Lung (tissue), 12 donors: ENCODE results near the gene DNAJB6. TPM values are rescaled to one million over a fixed set of nuclear protein-coding genes. Genes with fewer than 3 reads are reported as not detected.

Experiments used
- ATAC-seq: fragments of 200-7000 bp; cut with Tn5 transposase; one replicate; pipeline ENCODE4 v1.9.1; 2020; ENCODE audit warnings: moderate number of reproducible peaks; ENCODE audit not compliant: insufficient read depth, low FRiP score
- DNase-seq, 3 donors: peaks; one replicate each; pipeline ENCODE4 v3.0.0-alpha.2; 2013 to 2017
- H3K27ac ChIP-seq, 2 donors: one replicate each; pipeline ENCODE4 v1.5.1; 2013; ENCODE audit warnings: mild to moderate bottlenecking in 2 of 2, moderate library complexity in 2 of 2, control low read depth in 1 of 2, inconsistent platforms in 1 of 2, low read depth in 1 of 2, low read length in 1 of 2
- H3K27me3 ChIP-seq, 3 donors: one replicate each; pipeline ENCODE4 v1.5.1; 2013; ENCODE audit warnings: low read length in 2 of 3; ENCODE audit not compliant: control insufficient read depth in 3 of 3, insufficient read depth in 3 of 3
- H3K36me3 ChIP-seq, 4 donors: one replicate each; pipeline ENCODE4 v1.5.1; 2013; ENCODE audit warnings: low read length in 4 of 4, mild to moderate bottlenecking in 1 of 4, moderate library complexity in 1 of 4; ENCODE audit not compliant: control insufficient read depth in 4 of 4, insufficient read depth in 4 of 4
- H3K4me1 ChIP-seq, 5 donors: one replicate each; pipeline ENCODE4 v1.5.1; 2013; ENCODE audit warnings: low read length in 5 of 5, mild to moderate bottlenecking in 2 of 5, moderate library complexity in 1 of 5; ENCODE audit not compliant: control insufficient read depth in 5 of 5, insufficient read depth in 5 of 5
- H3K4me3 ChIP-seq: one replicate; pipeline ENCODE4 v1.5.1; 2013; ENCODE audit warnings: mild to moderate bottlenecking, control low read depth, moderate library complexity
- H3K9ac ChIP-seq, 2 donors: one replicate each; pipeline ENCODE4 v1.5.1; 2013; ENCODE audit warnings: low read length in 2 of 2, control low read depth in 1 of 2; ENCODE audit not compliant: insufficient read depth in 1 of 2
- H3K9me3 ChIP-seq, 4 donors: one replicate each; pipeline ENCODE4 v1.5.1; 2013; ENCODE audit warnings: low read length in 3 of 4, mild to moderate bottlenecking in 1 of 4, moderate library complexity in 1 of 4; ENCODE audit not compliant: control insufficient read depth in 4 of 4, insufficient read depth in 3 of 4
- WGBS, 2 donors: extraction: QIAGEN DNeasy Blood & Tissue Kit; methylation state at CpG; one replicate each; pipeline ENCODE4 v1.1.7; 2013; 5-methylcytosine and 5-hydroxymethylcytosine counted together
- polyA plus RNA-seq, 2 donors: library from polyadenylated mRNA; stranded (reverse); fragments of 200-250 nt; gene quantifications; one replicate each; pipeline ENCODE4 v1.2.1, GENCODE V29; 2013
- total RNA-seq, 2 donors: library from RNA; depleted of rRNA in 1 of 2; stranded (reverse); fragments of >200 nt in 1 of 2; gene quantifications; one replicate each; pipeline ENCODE4 v1.2.1, GENCODE V29; 2014 to 2021
- TF ChIP-seq, protein P1 (sequence below): IDR thresholded peaks from 2 replicates; pipeline ENCODE4 v1.5.1; 2012; ENCODE audit warnings: mild to moderate bottlenecking; ENCODE audit errors: control extremely low read depth, extremely low read depth
- donor health status: control.
- donor health status: control.
- donor health status: Bipolar disorder and iron deficiency.
- donor health status: healthy.
- donor health status: DM: yes; HTN: yes; CAD: no.

The DNAJB6 gene
- total and polyA plus RNA-seq, 4 donors = 58.1 to 117 (median 83.0) TPM

DNA sequence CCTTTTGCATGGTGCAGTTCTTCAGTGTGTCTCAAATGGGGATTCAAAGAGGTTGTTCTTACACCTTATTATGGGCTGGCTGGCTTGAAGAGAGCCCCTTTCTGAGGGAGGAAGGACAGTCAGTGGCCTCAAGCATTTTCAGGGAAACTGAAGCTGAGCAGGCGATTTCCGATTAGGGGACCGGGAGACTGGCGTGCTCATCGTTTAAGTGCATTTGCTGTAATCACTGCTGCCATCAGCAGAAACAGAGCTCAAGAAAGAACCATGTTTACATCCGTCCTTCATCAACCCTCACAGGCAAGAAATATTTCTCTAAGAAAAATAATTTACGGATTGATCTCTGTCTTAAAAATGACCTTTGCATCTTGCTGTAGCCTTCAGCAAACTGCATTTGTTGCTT, 32.2 kb downstream of the DNAJB6 start:
- 91 to 96% methylated on average over 7 of the region's 7 CpGs for WGBS, 2 donors
- H3K4me3 ChIP-seq = no peak overlapping the region
- DNase-seq (no peak), ATAC-seq (no peak)
- H3K4me1 ChIP-seq = no peaks in the 10 kb centered on the region
- H3K27ac ChIP-seq = no peak overlapping the region
- H3K9me3 ChIP-seq = no peaks in the 10 kb centered on the region
- no peaks in the 10 kb centered on the region for H3K27me3 ChIP-seq
- no peak overlapping the region for H3K9ac ChIP-seq
- TF ChIP-seq, protein P1, sequence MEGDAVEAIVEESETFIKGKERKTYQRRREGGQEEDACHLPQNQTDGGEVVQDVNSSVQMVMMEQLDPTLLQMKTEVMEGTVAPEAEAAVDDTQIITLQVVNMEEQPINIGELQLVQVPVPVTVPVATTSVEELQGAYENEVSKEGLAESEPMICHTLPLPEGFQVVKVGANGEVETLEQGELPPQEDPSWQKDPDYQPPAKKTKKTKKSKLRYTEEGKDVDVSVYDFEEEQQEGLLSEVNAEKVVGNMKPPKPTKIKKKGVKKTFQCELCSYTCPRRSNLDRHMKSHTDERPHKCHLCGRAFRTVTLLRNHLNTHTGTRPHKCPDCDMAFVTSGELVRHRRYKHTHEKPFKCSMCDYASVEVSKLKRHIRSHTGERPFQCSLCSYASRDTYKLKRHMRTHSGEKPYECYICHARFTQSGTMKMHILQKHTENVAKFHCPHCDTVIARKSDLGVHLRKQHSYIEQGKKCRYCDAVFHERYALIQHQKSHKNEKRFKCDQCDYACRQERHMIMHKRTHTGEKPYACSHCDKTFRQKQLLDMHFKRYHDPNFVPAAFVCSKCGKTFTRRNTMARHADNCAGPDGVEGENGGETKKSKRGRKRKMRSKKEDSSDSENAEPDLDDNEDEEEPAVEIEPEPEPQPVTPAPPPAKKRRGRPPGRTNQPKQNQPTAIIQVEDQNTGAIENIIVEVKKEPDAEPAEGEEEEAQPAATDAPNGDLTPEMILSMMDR = no peak
- H3K36me3 ChIP-seq = peaks cover 34 to 62% (median 49%) of the 10 kb centered on the region in 4 donors

DNA sequence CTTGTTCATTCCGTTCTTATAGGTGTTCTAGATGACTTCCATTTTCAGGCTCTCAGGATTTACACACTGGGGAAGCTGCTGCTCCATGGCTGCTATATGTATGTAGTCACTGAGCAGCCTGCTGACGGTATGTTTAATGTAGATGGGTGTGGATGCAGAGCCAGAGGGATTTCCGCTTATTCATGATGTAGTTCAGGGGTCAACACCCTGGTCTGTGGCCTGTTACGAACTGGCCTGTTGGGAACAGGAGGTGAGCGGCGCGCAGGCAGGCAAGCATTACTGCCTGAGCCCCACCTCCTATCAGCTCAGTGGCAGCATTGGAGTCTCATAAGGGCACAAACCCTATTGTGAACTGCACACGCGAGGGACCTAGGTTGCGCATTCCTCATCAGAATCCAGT, 33.9 kb downstream of the DNAJB6 start:
- Histone ChIP-seq H3K9ac (no peak overlapping the region), H3K27ac (no peak overlapping the region), H3K4me3 (no peak overlapping the region), H3K4me1 (peaks cover 0 to 7% (median 0%) of the 10 kb centered on the region in 5 donors), H3K27me3 (no peaks in the 10 kb centered on the region), H3K36me3 (peaks cover 25 to 51% (median 43%) of the 10 kb centered on the region in 4 donors), H3K9me3 (no peaks in the 10 kb centered on the region)
- 89 to 94% methylated on average over 10 of the region's 10 CpGs for WGBS, 2 donors
- DNase-seq (no peak), ATAC-seq (no peak)
- TF ChIP-seq, protein P1 = no peak

DNA sequence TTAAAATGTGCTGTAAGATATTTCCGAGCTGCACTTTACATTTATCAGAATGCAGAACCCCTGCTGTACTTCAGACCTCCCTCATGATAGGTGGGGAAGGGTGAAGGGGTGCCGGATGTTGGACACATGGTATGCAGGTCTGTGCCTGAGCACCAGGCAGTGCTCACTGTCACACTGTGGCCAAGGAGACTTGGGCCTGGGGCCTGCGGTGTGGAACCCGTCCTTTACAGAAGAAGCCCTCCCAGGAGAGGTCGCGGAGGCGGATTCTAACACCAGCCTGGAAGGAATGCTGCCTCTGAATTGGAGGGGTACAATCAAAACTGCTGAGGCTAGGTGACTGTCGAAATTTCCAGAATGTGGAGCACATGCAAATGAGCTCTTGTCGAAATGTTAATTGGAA, 34.5 kb downstream of the DNAJB6 start:
- peaks cover 22 to 50% (median 43%) of the 10 kb centered on the region in 4 donors for H3K36me3 ChIP-seq
- no peaks in the 10 kb centered on the region for H3K27me3 ChIP-seq
- H3K4me1 ChIP-seq = peaks cover 0 to 10% (median 0%) of the 10 kb centered on the region in 5 donors
- TF ChIP-seq, protein P1 = no peak
- no peak overlapping the region for H3K4me3 ChIP-seq
- no peak overlapping the region for H3K27ac ChIP-seq
- DNase-seq (no peak), ATAC-seq (no peak)
- H3K9me3 ChIP-seq = no peaks in the 10 kb centered on the region
- WGBS, 2 donors = 95% methylated on average over 9 of the region's 9 CpGs
- no peak overlapping the region for H3K9ac ChIP-seq
